Thyroid gland (tissue), 4 donors: Measurements from ENCODE around the gene PARD3. TPM values are rescaled to one million over a fixed set of nuclear protein-coding genes. Genes with fewer than 3 reads are reported as not detected.
"Not testable (repeated sequence)": the region's sequence is repeated elsewhere in the genome, so short reads cannot be mapped to it uniquely, and the experiment has no call there.

Experiments
- DNase-seq, 2 donors: peaks; one replicate each; pipeline ENCODE4 v3.0.0-alpha.2; 2019
- H3K27ac ChIP-seq, 3 donors: fragments of 200-600 bp; sonication (generic); 1 replicate in 2 of 3; 2 replicates in 1 of 3; pipeline ENCODE4 v1.5.1; 2016 to 2019; ENCODE audit warnings: mild to moderate bottlenecking in 1 of 3, moderate library complexity in 1 of 3
- H3K27me3 ChIP-seq: fragments of 200-600 bp; sonication (generic); one replicate; pipeline ENCODE4 v1.5.1; 2019
- H3K36me3 ChIP-seq, 2 donors: fragments of 200-600 bp; sonication (generic); one replicate each; pipeline ENCODE4 v1.5.1; 2016 to 2019
- H3K4me1 ChIP-seq, 2 donors: fragments of 200-600 bp; sonication (generic); one replicate each; pipeline ENCODE4 v1.5.1; 2017 to 2019
- H3K4me3 ChIP-seq, 3 donors: fragments of 200-600 bp; sonication (generic); replicated peaks in 1 of 3; 1 replicate in 2 of 3; 2 replicates in 1 of 3; pipeline ENCODE4 v1.5.1; 2016; ENCODE audit warnings: mild to moderate bottlenecking in 1 of 3
- H3K9me3 ChIP-seq: fragments of 200-600 bp; sonication (generic); one replicate; pipeline ENCODE4 v1.5.1; 2017
- POLR2A ChIP-seq, 2 donors: fragments of 450-650 bp; IDR thresholded peaks; one replicate each; pipeline ENCODE4 v1.6.1; 2017; ENCODE audit warnings: antibody characterized with exemption in 2 of 2, mild to moderate bottlenecking in 2 of 2, moderate library complexity in 1 of 2
- WGBS, 2 donors: methylation state at CpG; one replicate each; pipeline ENCODE4 v1.1.5; 2017; 5-methylcytosine and 5-hydroxymethylcytosine counted together
- intact Hi-C: fragments of 100-400 bp; cut with DNase I; formaldehyde crosslinking; loops from one replicate; pipeline ENCODE4 v1.15.1; 2023
- total RNA-seq, 4 donors: library from RNA; depleted of rRNA; stranded (reverse); fragments of >200 nt; gene quantifications; one replicate each; pipeline ENCODE4 v1.2.3, GENCODE V29; 2016
- TF ChIP-seq, protein P1 (sequence below), 6 experiments: fragments of 200-600 bp in 3 of 6; fragments of 450-650 bp in 3 of 6; sonication (generic) in 3 of 6; IDR thresholded peaks; one replicate each; pipeline ENCODE4 v1.5.1; 2016 to 2019; ENCODE audit warnings: antibody characterized with exemption in 6 of 6, mild to moderate bottlenecking in 2 of 6, inconsistent platforms in 1 of 6, moderate library complexity in 1 of 6

PARD3 gene
- total RNA-seq, 4 donors from 2014 or later, result 48.6 to 88.4 (median 57.7) TPM

GRCh38 chr10:34701194-34701593, 113.9 kb downstream of the PARD3 start:
- no peaks in the 10 kb centered on the region for H3K9me3 ChIP-seq
- H3K4me3 ChIP-seq, result no peak overlapping the region
- no peak for DNase-seq
- no peaks in the 10 kb centered on the region for H3K27me3 ChIP-seq
- intact Hi-C loops, result no loop called here
- no peak overlapping the region for H3K27ac ChIP-seq
- H3K4me1 ChIP-seq, result peaks cover 33 to 58% of the 10 kb centered on the region in 2 donors
- TF ChIP-seq, protein P1, sequence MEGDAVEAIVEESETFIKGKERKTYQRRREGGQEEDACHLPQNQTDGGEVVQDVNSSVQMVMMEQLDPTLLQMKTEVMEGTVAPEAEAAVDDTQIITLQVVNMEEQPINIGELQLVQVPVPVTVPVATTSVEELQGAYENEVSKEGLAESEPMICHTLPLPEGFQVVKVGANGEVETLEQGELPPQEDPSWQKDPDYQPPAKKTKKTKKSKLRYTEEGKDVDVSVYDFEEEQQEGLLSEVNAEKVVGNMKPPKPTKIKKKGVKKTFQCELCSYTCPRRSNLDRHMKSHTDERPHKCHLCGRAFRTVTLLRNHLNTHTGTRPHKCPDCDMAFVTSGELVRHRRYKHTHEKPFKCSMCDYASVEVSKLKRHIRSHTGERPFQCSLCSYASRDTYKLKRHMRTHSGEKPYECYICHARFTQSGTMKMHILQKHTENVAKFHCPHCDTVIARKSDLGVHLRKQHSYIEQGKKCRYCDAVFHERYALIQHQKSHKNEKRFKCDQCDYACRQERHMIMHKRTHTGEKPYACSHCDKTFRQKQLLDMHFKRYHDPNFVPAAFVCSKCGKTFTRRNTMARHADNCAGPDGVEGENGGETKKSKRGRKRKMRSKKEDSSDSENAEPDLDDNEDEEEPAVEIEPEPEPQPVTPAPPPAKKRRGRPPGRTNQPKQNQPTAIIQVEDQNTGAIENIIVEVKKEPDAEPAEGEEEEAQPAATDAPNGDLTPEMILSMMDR (IDR thresholded peaks at IDR 0.05), result no peak
- TF ChIP-seq POLR2A (IDR thresholded peaks at IDR 0.05), result no peak
- no peaks in the 10 kb centered on the region for H3K36me3 ChIP-seq
- 88% methylated on average over 6 of the region's 6 CpGs for WGBS, 2 donors

DNA sequence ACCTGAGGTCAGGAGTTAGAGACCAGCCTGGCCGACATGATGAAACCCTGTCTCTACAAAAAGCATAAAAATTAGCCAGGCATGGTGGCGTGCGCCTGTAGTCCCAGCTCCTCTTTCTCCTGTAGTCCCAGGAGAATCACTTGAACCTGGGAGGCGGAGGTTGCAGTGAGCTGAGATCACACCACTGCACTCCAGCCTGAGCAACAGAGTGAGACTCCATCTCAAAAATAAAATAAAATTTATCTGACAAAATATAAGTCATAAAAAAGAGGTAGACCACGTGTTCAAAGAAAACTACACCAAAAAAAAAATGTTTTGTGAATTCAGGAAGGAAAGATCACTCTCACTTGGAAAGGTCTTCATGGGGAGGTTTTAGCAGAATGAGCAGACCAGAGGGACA, 114.3 kb downstream of the PARD3 start:
- H3K9me3 ChIP-seq, H3K27ac ChIP-seq, H3K36me3 ChIP-seq, intact Hi-C loops, H3K27me3 ChIP-seq, H3K4me3 ChIP-seq, DNase-seq: not testable (repeated sequence)
- WGBS, 2 donors, result 76 to 79% methylated on average over 5 of the region's 5 CpGs
- H3K4me1 ChIP-seq, result peaks cover 29 to 54% of the 10 kb centered on the region in 2 donors

DNA sequence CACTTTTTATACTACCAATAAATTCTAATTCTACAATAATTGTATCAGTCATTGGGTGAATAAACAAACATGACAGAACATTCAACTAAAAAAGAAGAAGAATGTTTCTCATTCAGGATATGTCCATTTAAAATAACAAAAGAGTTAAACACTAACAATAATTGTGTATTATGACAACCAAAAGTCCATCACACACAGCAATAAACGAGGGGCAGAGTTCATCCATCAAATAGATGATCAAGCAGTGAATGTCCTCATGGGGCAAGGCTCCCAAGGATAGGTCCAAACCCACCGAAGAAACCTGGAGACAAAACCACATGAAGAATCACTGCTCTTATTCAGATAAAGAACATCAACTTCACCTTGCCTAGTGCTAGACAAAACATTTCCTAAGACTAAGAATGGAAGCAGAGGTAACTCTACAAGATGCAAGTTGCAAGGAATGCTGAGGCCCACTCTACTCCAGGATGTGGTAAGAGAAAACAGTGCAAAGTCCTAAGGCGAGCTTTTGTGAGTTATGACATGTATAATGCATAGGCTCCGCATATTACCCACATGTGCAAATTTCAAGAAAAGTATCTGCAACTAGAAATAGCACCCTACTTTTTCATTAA, 115.1 kb downstream of the PARD3 start:
- peaks cover 28 to 51% of the 10 kb centered on the region in 2 donors for H3K4me1 ChIP-seq
- no peaks in the 10 kb centered on the region for H3K36me3 ChIP-seq
- intact Hi-C loops, result no loop called here

GRCh38 chr10:34698979-34699378, 116.1 kb downstream of the PARD3 start:
- H3K36me3 ChIP-seq, result no peaks in the 10 kb centered on the region
- H3K27me3 ChIP-seq, result no peaks in the 10 kb centered on the region
- no peaks in the 10 kb centered on the region for H3K9me3 ChIP-seq
- H3K27ac ChIP-seq, result no peak overlapping the region
- intact Hi-C loops, result no loop called here
- WGBS, 2 donors, result 43 to 58% methylated on average over 3 of the region's 3 CpGs
- no peak overlapping the region for H3K4me3 ChIP-seq
- DNase-seq, result no peak
- peaks cover 23 to 51% of the 10 kb centered on the region in 2 donors for H3K4me1 ChIP-seq
- TF ChIP-seq, protein P1 (IDR thresholded peaks at IDR 0.05), result no peak
- TF ChIP-seq POLR2A (IDR thresholded peaks at IDR 0.05), result no peak

More for the DNA sequence above, 115.1 kb downstream of the PARD3 start:
- TF ChIP-seq, protein P1 (IDR thresholded peaks at IDR 0.05), result no peak
- TF ChIP-seq POLR2A (IDR thresholded peaks at IDR 0.05), result no peak
- Histone ChIP-seq H3K4me3 (no peak overlapping the region), H3K27ac (no peak overlapping the region), H3K27me3 (no peaks in the 10 kb centered on the region), H3K9me3 (no peaks in the 10 kb centered on the region)
- no peak for DNase-seq
- 90 to 92% methylated on average over 4 of the region's 4 CpGs for WGBS, 2 donors

DNA sequence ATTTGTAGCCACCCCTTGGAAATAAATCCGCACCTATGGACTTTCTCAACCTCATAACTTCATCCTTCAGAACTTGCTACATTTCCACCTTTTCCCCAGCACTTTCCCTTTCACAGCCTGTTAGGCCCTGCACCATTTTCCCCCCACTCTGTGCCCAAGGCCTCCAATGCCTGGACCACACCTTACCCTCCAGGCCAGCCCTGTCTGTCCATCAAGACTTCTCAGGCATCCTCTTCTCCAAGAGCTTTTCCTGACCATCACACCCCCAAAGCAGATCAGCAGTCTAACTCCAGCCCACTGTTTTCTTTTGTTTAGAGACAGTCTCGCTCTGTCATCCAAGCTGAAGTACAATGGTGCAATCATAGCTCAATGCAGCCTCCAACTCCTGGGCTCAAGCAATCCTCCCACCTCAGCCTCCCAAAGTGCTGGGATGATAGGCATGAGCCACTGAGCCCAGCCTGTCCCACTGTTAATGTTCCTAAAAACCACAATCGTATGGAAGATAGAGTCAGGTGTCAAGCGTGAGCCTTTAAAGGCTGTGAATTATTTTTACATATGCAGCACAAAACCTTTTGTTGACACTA, 116.8 kb downstream of the PARD3 start:
- H3K27me3 ChIP-seq, result no peaks in the 10 kb centered on the region
- H3K4me3 ChIP-seq, result no peak overlapping the region
- intact Hi-C loops, result no loop called here
- no peaks in the 10 kb centered on the region for H3K36me3 ChIP-seq
- TF ChIP-seq POLR2A (IDR thresholded peaks at IDR 0.05), result no peak
- TF ChIP-seq, protein P1 (IDR thresholded peaks at IDR 0.05), result no peak
- H3K4me1 ChIP-seq, result peaks cover 23 to 51% of the 10 kb centered on the region in 2 donors
- no peak for DNase-seq
- 97 to 98% methylated on average over 4 of the region's 4 CpGs for WGBS, 2 donors
- H3K27ac ChIP-seq, result no peak overlapping the region
- no peaks in the 10 kb centered on the region for H3K9me3 ChIP-seq
